HG03064 (cell line): Measurements from ENCODE around the gene SRD5A2.

Experiments
- ATAC-seq: cut with Tn5 transposase; IDR thresholded peaks from one replicate; pipeline ENCODE4 v1.9.1; 2021; ENCODE audit warnings: low read depth; ENCODE audit not compliant: unreplicated experiment

SRD5A2 gene

DNA sequence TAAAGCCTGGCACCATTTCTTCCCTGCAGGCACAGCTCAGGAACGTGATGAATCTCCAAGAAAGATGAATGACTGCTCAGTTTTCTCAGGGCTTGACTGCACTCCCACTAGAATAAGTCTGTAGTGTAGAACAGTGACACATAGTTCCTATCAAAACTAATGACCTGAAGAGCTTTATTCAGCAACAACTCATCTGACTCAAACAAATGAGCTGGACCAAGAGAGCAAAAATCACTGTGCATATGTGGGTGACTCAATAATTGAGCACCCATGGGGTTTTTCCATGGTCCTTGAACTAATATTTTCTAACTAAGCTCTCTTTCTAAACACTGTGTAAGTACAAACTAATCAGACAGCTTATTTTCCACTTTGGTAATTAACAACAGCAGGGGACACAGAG is 105.0 kb downstream of the SRD5A2 start:
- no peak for ATAC-seq

DNA sequence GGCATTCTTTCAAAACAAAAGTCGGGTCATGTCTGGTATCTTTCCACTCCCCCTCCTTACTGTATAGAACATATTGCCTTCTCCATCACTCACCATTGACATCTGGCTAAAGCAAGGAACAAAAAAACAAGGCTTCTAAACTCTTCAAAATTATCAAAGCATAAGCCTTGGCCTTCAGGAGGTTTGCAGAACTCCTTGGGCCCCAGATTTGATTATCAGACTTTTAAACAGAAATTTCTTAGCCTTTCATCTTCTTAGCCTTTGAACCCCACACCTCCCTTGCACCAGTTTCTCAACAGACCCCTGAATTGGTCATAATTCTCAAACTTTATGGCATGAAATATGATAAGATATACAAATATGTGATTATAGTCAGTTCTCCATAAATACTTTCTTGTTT is 106.4 kb downstream of the SRD5A2 start:
- ATAC-seq, result no peak
